Choroid plexus epithelial cell (primary cell): Measurements from ENCODE around the gene RPP21.

Experiments used
- DNase-seq: peaks from one replicate; pipeline ENCODE4 v3.0.0-alpha.2; 2010; ENCODE audit warnings: low read depth
- H3K4me3 ChIP-seq: 2 replicates; pipeline ENCODE4 v1.5.1; 2011; ENCODE audit warnings: low read depth, mild to moderate bottlenecking, control low read depth, low read length, moderate library complexity
- CTCF ChIP-seq: conservative IDR thresholded peaks from 2 replicates; pipeline ENCODE4 v1.5.1; 2011; ENCODE audit warnings: low read depth, mild to moderate bottlenecking, control low read depth, inconsistent platforms, low read length, moderate library complexity

The RPP21 gene

GRCh38 chr6:30378290-30378937 is 33.5 kb downstream of the RPP21 start:
- H3K4me3 ChIP-seq = no peak overlapping the region
- peak; percentile 17 for DNase-seq
- TF ChIP-seq CTCF = no peak

DNA sequence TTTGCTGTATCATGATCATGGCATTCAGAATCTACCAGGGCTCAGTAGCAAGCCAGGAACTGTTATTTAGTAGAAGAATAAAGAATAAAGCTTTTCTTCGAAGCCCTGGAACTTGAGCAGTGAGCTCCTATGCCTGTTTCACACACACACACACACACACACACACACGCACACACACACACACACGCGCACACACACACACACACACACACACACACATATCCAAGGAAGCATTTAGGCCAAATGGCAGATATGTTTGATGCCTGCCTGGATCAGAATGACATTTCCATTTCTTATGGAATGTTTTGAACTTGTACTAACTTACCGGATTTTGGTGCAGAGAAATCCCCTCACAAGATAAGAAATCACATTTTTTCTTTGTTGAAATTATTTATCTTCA is 35.5 kb downstream of the RPP21 start:
- H3K4me3 ChIP-seq = no peak overlapping the region
- no peak for DNase-seq
- TF ChIP-seq CTCF = no peak

DNA sequence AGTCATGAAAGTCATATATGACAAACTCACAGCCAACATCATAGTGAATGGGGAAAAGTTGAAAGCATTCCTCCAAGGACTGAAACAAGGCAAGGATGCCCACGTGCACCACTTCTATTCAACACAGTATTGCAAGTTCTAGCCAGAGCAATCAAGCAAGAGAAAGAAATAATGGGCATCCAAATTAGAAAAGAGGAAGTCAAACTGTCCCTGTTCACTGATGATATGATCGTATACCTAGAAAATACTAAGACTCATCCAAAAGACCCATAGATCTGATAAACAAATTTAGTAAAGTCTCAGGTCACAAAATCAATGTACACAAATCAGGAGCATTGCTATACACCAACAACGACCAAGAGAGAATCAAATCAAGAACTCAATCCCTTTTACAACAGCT is 41.2 kb downstream of the RPP21 start:
- no peak for DNase-seq
- no peak for TF ChIP-seq CTCF
- H3K4me3 ChIP-seq = no peak overlapping the region

DNA sequence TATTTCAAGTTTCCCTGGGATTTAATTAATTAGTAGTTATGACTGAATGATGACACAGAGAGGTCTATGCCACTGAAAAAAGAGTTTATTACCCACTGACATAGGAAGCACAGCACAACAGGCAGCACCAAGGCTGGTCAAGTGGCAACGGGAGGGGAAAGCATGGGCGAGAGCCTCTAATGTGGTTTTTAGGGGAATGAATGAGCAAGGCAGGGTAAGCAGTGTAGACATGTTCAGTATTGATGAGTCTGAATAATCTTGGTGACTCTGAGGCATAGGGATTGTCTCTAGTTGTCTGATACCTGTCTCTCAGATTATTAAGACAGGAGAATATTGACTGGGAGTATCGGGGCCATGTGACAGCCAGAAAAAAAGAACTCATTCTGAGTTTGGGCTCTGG is 46.3 kb downstream of the RPP21 start:
- H3K4me3 ChIP-seq = no peak overlapping the region
- TF ChIP-seq CTCF = no peak
- no peak for DNase-seq

DNA sequence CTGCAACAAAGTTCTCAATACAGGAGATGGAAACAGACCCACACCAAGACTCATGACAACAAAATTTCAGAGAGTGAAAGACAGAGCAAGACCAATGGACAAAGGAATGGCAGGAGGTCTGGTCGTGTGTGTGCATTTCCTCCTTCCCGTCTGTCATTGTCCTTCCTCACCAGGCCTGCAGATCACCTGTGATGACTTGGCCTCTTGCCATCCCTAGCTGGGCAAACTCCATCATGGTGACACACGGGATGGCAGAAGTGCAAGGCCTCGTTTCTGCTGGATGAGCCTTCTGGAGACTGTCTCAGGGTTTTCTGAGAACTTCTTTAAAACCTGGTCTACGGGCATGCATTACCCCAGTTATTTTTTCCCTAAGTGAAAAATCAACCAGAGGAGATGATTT is 49.2 kb downstream of the RPP21 start:
- no peak overlapping the region for H3K4me3 ChIP-seq
- DNase-seq = no peak
- no peak for TF ChIP-seq CTCF
